C1 segment of cervical spinal cord (tissue), 14 donors: ENCODE results near the gene C12orf60.

Experiments used
- DNase-seq, 14 donors: peaks; one replicate each; lab custom pipeline; 2025; lab: John Stamatoyannopoulos, UW

The C12orf60 gene

GRCh38 chr12:14834509-14834908 is 31.0 kb downstream of the C12orf60 start:
- no peak for DNase-seq

GRCh38 chr12:14836336-14837210 is 33.1 kb downstream of the C12orf60 start:
- DNase-seq, result no peak

GRCh38 chr12:14839262-14839661 is 35.8 kb downstream of the C12orf60 start:
- DNase-seq, result no peak

GRCh38 chr12:14840616-14841015 is 37.1 kb downstream of the C12orf60 start:
- DNase-seq, result no peak

GRCh38 chr12:14841761-14842160 is 38.3 kb downstream of the C12orf60 start:
- no peak for DNase-seq

GRCh38 chr12:14842315-14842714 is 38.8 kb downstream of the C12orf60 start:
- no peak for DNase-seq

- no peak for DNase-seq
Observed at GRCh38 chr12:14843425-14843887, 40.0 kb downstream of the C12orf60 start, which contains the start of gene ART4. ART4 (minus strand) TSS chr12:14843526; CDS start chr12:14843113, 413 bp downstream.

GRCh38 chr12:14844401-14844800 is 40.9 kb downstream of the C12orf60 start:
- DNase-seq, result no peak

- DNase-seq, result peak in 3 of 14 donors; percentile 7 to 39 (median 26)
Observed at GRCh38 chr12:14845350-14845750, 41.9 kb downstream of the C12orf60 start.

- DNase-seq, result no peak
Observed at GRCh38 chr12:14846042-14846587, 42.6 kb downstream of the C12orf60 start.

GRCh38 chr12:14846876-14847580 is 43.6 kb downstream of the C12orf60 start:
- DNase-seq, result no peak

- no peak for DNase-seq
Observed at GRCh38 chr12:14849661-14850060, 46.2 kb downstream of the C12orf60 start.

GRCh38 chr12:14850929-14851663 is 47.6 kb downstream of the C12orf60 start:
- DNase-seq, result no peak

GRCh38 chr12:14852880-14853279 is 49.4 kb downstream of the C12orf60 start:
- DNase-seq, result no peak

GRCh38 chr12:14853961-14854360 is 50.5 kb downstream of the C12orf60 start:
- DNase-seq, result no peak

GRCh38 chr12:14854586-14855183 is 51.2 kb downstream of the C12orf60 start:
- no peak for DNase-seq

GRCh38 chr12:14858513-14858912 is 55.0 kb downstream of the C12orf60 start:
- DNase-seq, result no peak

- DNase-seq, result no peak
Observed at GRCh38 chr12:14860490-14860889, 57.0 kb downstream of the C12orf60 start.

GRCh38 chr12:14868916-14869506 is 65.5 kb downstream of the C12orf60 start:
- DNase-seq, result no peak

- DNase-seq, result no peak
Observed at GRCh38 chr12:14871247-14871646, 67.8 kb downstream of the C12orf60 start.

GRCh38 chr12:14871886-14872285 is 68.4 kb downstream of the C12orf60 start:
- peak in 1 of 14 donors; percentile 60 for DNase-seq
